SH-SY5Y (cell line): ENCODE results near the gene RNF103.

Experiments used
- GATA2 ChIP-seq: IDR thresholded peaks from 2 replicates; pipeline ENCODE4 v1.6.1; 2011; ENCODE audit warnings: mild to moderate bottlenecking, low read depth, low read length
- GATA3 ChIP-seq: IDR thresholded peaks from 2 replicates; pipeline ENCODE4 v1.6.1; 2011; ENCODE audit warnings: low read depth, mild to moderate bottlenecking, low read length, moderate library complexity

DNA sequence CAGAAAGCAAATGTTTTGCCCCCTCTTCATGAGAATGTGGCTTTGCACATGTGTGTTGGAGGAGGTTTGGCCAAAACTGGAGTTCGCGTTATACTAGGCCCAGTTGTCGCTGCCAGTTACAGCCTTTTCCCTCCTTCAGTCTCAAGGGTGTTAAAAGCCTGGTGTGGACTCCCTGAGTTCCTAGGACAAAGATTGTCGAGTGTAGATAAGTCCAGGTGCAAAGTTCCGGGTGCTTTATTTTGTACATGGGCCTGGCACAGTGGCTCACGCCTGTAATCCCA is 542 bp upstream of the RNF103 start:
- TF ChIP-seq GATA3 (no peak), GATA2 (no peak)
